CD14-positive monocyte (primary cell): ENCODE measurements around the gene NACA2. TPM values are rescaled to one million over a fixed set of nuclear protein-coding genes. Genes with fewer than 3 reads are reported as not detected.

Source experiments
- DNase-seq, 3 donors: peaks; one replicate each; pipeline ENCODE4 v3.0.0-alpha.2; 2011 to 2022
- H2AFZ ChIP-seq: 2 replicates; pipeline ENCODE4 v1.6.0; 2012; ENCODE audit warnings: mild to moderate bottlenecking, low read depth, low read length, inconsistent platforms; ENCODE audit not compliant: insufficient read depth, poor library complexity, severe bottlenecking
- H3K27ac ChIP-seq, 2 donors: 1 replicate in 1 of 2; 2 replicates in 1 of 2; pipeline ENCODE4 v1.5.1; 2012 to 2013; ENCODE audit warnings: low read length in 2 of 2, control low read depth in 1 of 2, inconsistent platforms in 1 of 2, low read depth in 1 of 2, mild to moderate bottlenecking in 1 of 2
- H3K27me3 ChIP-seq, 2 donors: one replicate each; pipeline versions ENCODE4 v1.6.0 to v1.6.1; 2011 to 2013; ENCODE audit warnings: low read length in 2 of 2; ENCODE audit not compliant: control insufficient read depth in 2 of 2, insufficient read depth in 2 of 2
- H3K36me3 ChIP-seq, 2 donors: replicated peaks in 1 of 2; 1 replicate in 1 of 2; 2 replicates in 1 of 2; pipeline versions ENCODE4 v1.5.1 to v1.6.1; 2012 to 2013; ENCODE audit warnings: low read length in 2 of 2, control low read depth in 1 of 2, inconsistent platforms in 1 of 2, mild to moderate bottlenecking in 1 of 2; ENCODE audit not compliant: insufficient read depth in 2 of 2, control insufficient read depth in 1 of 2
- H3K4me1 ChIP-seq, 2 donors: 1 replicate in 1 of 2; 2 replicates in 1 of 2; pipeline versions ENCODE4 v1.5.1 to v1.6.1; 2012 to 2013; ENCODE audit warnings: low read length in 2 of 2, control low read depth in 1 of 2, inconsistent platforms in 1 of 2, mild to moderate bottlenecking in 1 of 2, moderate library complexity in 1 of 2; ENCODE audit not compliant: insufficient read depth in 2 of 2, control insufficient read depth in 1 of 2
- H3K4me2 ChIP-seq: replicated peaks from 2 replicates; pipeline ENCODE3; 2012; ENCODE audit warnings: low read length, moderate library complexity, mild to moderate bottlenecking; ENCODE audit not compliant: poor library complexity, severe bottlenecking; ENCODE audit errors: extremely low read depth
- H3K4me3 ChIP-seq, 3 experiments: fragments of 200-600 bp in 1 of 3; sonication (generic) in 1 of 3; replicated peaks in 1 of 3; 1 replicate in 2 of 3; 2 replicates in 1 of 3; pipeline ENCODE4 v1.5.1; 2011 to 2013; ENCODE audit warnings: low read length in 3 of 3, mild to moderate bottlenecking in 3 of 3, control low read depth in 2 of 3, low read depth in 2 of 3, inconsistent platforms in 1 of 3, moderate library complexity in 1 of 3
- H3K79me2 ChIP-seq: 2 replicates; pipeline ENCODE4 v1.6.0; 2012; ENCODE audit warnings: mild to moderate bottlenecking, control low read depth, inconsistent platforms, low read length, moderate library complexity; ENCODE audit not compliant: insufficient read depth
- H3K9ac ChIP-seq: 2 replicates; pipeline ENCODE4 v1.6.0; 2017; ENCODE audit warnings: low read length, mild to moderate bottlenecking; ENCODE audit not compliant: insufficient read depth, poor library complexity, severe bottlenecking
- H3K9me3 ChIP-seq, 2 donors: replicated peaks in 1 of 2; 1 replicate in 1 of 2; 2 replicates in 1 of 2; pipeline versions ENCODE4 v1.5.1 to v1.6.1; 2012 to 2013; ENCODE audit warnings: low read length in 2 of 2, control low read depth in 1 of 2; ENCODE audit not compliant: control insufficient read depth in 1 of 2, insufficient read depth in 1 of 2
- H4K20me1 ChIP-seq: 2 replicates; pipeline ENCODE4 v1.6.0; 2012; ENCODE audit warnings: mild to moderate bottlenecking, low read length, control low read depth, moderate library complexity; ENCODE audit not compliant: insufficient read depth
- H3K27ac Mint-ChIP-seq, 7 donors: one replicate each; pipeline ENCODE4 v1.8.0; 2020; ENCODE audit warnings: mild to moderate bottlenecking in 7 of 7, mixed read lengths in 7 of 7, moderate library complexity in 6 of 7, inconsistent platforms in 2 of 7
- H3K27me3 Mint-ChIP-seq, 3 donors: one replicate each; pipeline ENCODE4 v1.8.0; 2021 to 2022; ENCODE audit warnings: low read depth in 3 of 3, mild to moderate bottlenecking in 3 of 3, mixed read lengths in 3 of 3, moderate library complexity in 3 of 3, inconsistent platforms in 1 of 3
- H3K36me3 Mint-ChIP-seq, 2 donors: one replicate each; pipeline ENCODE4 v1.8.0; 2020; ENCODE audit warnings: mixed read lengths in 2 of 2, inconsistent platforms in 1 of 2, mild to moderate bottlenecking in 1 of 2
- H3K4me1 Mint-ChIP-seq: one replicate; pipeline ENCODE4 v1.8.0; 2020; ENCODE audit warnings: mild to moderate bottlenecking, mixed read lengths
- H3K4me3 Mint-ChIP-seq, 2 donors: one replicate each; pipeline ENCODE4 v1.8.0; 2020; ENCODE audit warnings: mild to moderate bottlenecking in 2 of 2, mixed read lengths in 2 of 2, moderate library complexity in 1 of 2
- H3K9me3 Mint-ChIP-seq, 7 donors: one replicate each; pipeline ENCODE4 v1.8.0; 2020 to 2022; ENCODE audit warnings: mixed read lengths in 7 of 7, mild to moderate bottlenecking in 6 of 7, moderate library complexity in 6 of 7, inconsistent platforms in 2 of 7
- CTCF ChIP-seq: fragments of 200-600 bp; IDR thresholded peaks from one replicate; pipeline ENCODE4 v1.8.0; 2022; ENCODE audit warnings: antibody characterized with exemption, mild to moderate bottlenecking
- WGBS: methylation state at CpG from one replicate; pipeline ENCODE4 v1.1.5; 2013; ENCODE audit warnings: missing lambda C conversion rate; ENCODE audit not compliant: insufficient coverage; 5-methylcytosine and 5-hydroxymethylcytosine counted together
- intact Hi-C, 2 donors: fragments of 100-400 bp; cut with micrococcal nuclease; formaldehyde crosslinking; loops; one replicate each; pipeline versions ENCODE4 v1.15.0 to v1.15.1; 2023
- polyA plus RNA-seq, 3 donors: library from polyadenylated mRNA; depleted of rRNA in 1 of 3; unstranded in 2 of 3; stranded (reverse) in 1 of 3; fragments of 300-500 nt in 2 of 3; fragments of >200 nt in 1 of 3; fragmentation: Illumina TruSeq in 2 of 3; gene quantifications; 1 replicate in 2 of 3; 2 replicates in 1 of 3; pipeline ENCODE4 v1.2.3, GENCODE V29; 2012 to 2021

Gene NACA2
- polyA plus RNA-seq, 3 donors = not detected

GRCh38 chr17:61598014-61598413 lies 7.0 kb upstream of the NACA2 start:
- peaks cover 2 to 16% of the 10 kb centered on the region in 2 donors for H3K27me3 ChIP-seq
- H3K27ac ChIP-seq = no peak overlapping the region
- no peaks in the 10 kb centered on the region for H3K4me1 ChIP-seq
- TF ChIP-seq CTCF = no peak
- Mint-ChIP-seq H3K9me3 (peaks cover 0 to 2% (median 0%) of the 10 kb centered on the region in 7 donors), H3K27ac (no peak overlapping the region), H3K27me3 (peaks cover 8 to 9% (median 9%) of the 10 kb centered on the region in 3 donors), H3K4me1 (no peaks in the 10 kb centered on the region), H3K4me3 (no peak overlapping the region), H3K36me3 (no peaks in the 10 kb centered on the region)
- no peaks in the 10 kb centered on the region for H4K20me1 ChIP-seq
- no peak overlapping the region for H2AFZ ChIP-seq
- no peaks in the 10 kb centered on the region for H3K9me3 ChIP-seq
- H3K36me3 ChIP-seq = no peaks in the 10 kb centered on the region
- DNase-seq = no peak
- H3K79me2 ChIP-seq = no peaks in the 10 kb centered on the region
- H3K9ac ChIP-seq = no peak overlapping the region
- H3K4me2 ChIP-seq = no peak overlapping the region
- no peak overlapping the region for H3K4me3 ChIP-seq
- intact Hi-C loops = no loop called here
- WGBS = no CpG with 5 or more reads among the region's 2 CpGs

- Mint-ChIP-seq H3K9me3 (peaks cover 0 to 2% (median 0%) of the 10 kb centered on the region in 7 donors), H3K27ac (no peak overlapping the region), H3K36me3 (no peaks in the 10 kb centered on the region), H3K27me3 (peaks cover 8 to 9% (median 9%) of the 10 kb centered on the region in 3 donors), H3K4me3 (no peak overlapping the region), H3K4me1 (no peaks in the 10 kb centered on the region)
- H3K4me1 ChIP-seq = no peaks in the 10 kb centered on the region
- H2AFZ ChIP-seq = no peak overlapping the region
- H3K9ac ChIP-seq = no peak overlapping the region
- H3K79me2 ChIP-seq = no peaks in the 10 kb centered on the region
- no peak overlapping the region for H3K27ac ChIP-seq
- H3K4me3 ChIP-seq = no peak overlapping the region
- intact Hi-C loops = no loop called here
- WGBS = no CpG with 5 or more reads among the region's 3 CpGs
- H3K36me3 ChIP-seq = no peaks in the 10 kb centered on the region
- no peaks in the 10 kb centered on the region for H4K20me1 ChIP-seq
- no peak overlapping the region for H3K4me2 ChIP-seq
- no peak for DNase-seq
- H3K9me3 ChIP-seq = no peaks in the 10 kb centered on the region
- peaks cover 2 to 16% of the 10 kb centered on the region in 2 donors for H3K27me3 ChIP-seq
- no peak for TF ChIP-seq CTCF
Measured at GRCh38 chr17:61597607-61598006, 6.6 kb upstream of the NACA2 start.
